Vagina (tissue), 2 donors: Measurements from ENCODE around the gene PTPN21. TPM values are rescaled to one million over a fixed set of nuclear protein-coding genes. Genes with fewer than 3 reads are reported as not detected.

Experiments used
- DNase-seq, 2 donors: peaks; one replicate each; pipeline ENCODE4 v3.0.0-alpha.2; 2017; ENCODE audit errors: extremely low spot score in 2 of 2
- H3K27ac ChIP-seq: fragments of 200-600 bp; sonication (generic); one replicate; pipeline ENCODE4 v1.5.1; 2019
- H3K27me3 ChIP-seq: fragments of 200-600 bp; sonication (generic); one replicate; pipeline ENCODE4 v1.5.1; 2019
- H3K36me3 ChIP-seq, 2 donors: fragments of 200-600 bp; sonication (generic); one replicate each; pipeline ENCODE4 v1.5.1; 2017 to 2019
- H3K4me1 ChIP-seq: fragments of 200-600 bp; sonication (generic); one replicate; pipeline ENCODE4 v1.5.1; 2019
- H3K4me3 ChIP-seq, 2 donors: fragments of 200-600 bp; sonication (generic); 1 replicate in 1 of 2; 2 replicates in 1 of 2; pipeline ENCODE4 v1.5.1; 2016 to 2019
- H3K9me3 ChIP-seq: fragments of 200-600 bp; sonication (generic); one replicate; pipeline ENCODE4 v1.5.1; 2019
- POLR2A ChIP-seq, 2 donors: fragments of 450-650 bp; IDR thresholded peaks; one replicate each; pipeline ENCODE4 v1.6.1; 2017; ENCODE audit warnings: antibody characterized with exemption in 2 of 2, mild to moderate bottlenecking in 2 of 2, moderate library complexity in 2 of 2
- POLR2AphosphoS5 ChIP-seq, 2 donors: sonication (generic); formaldehyde crosslinking; IDR thresholded peaks; one replicate each; pipeline ENCODE4 v1.9.0; 2017; ENCODE audit warnings: antibody characterized with exemption in 2 of 2, mild to moderate bottlenecking in 2 of 2, low read depth in 1 of 2; ENCODE audit not compliant: insufficient read depth in 1 of 2
- intact Hi-C: fragments of 100-400 bp; cut with DNase I; formaldehyde crosslinking; loops from one replicate; pipeline ENCODE4 v1.15.1; 2023
- total RNA-seq: library from RNA; depleted of rRNA; stranded (reverse); fragments of >200 nt; gene quantifications from one replicate; pipeline ENCODE4 v1.2.3, GENCODE V29; 2016
- TF ChIP-seq, protein P1 (sequence below), 3 experiments: fragments of 450-650 bp in 2 of 3; fragments of 200-600 bp in 1 of 3; sonication (generic) in 1 of 3; IDR thresholded peaks; one replicate each; pipeline ENCODE4 v1.5.1; 2017 to 2019; ENCODE audit warnings: antibody characterized with exemption in 3 of 3, mild to moderate bottlenecking in 2 of 3, moderate library complexity in 2 of 3

PTPN21 gene
- total RNA-seq, 1 donor from 2014 or later = 15.2 TPM

DNA sequence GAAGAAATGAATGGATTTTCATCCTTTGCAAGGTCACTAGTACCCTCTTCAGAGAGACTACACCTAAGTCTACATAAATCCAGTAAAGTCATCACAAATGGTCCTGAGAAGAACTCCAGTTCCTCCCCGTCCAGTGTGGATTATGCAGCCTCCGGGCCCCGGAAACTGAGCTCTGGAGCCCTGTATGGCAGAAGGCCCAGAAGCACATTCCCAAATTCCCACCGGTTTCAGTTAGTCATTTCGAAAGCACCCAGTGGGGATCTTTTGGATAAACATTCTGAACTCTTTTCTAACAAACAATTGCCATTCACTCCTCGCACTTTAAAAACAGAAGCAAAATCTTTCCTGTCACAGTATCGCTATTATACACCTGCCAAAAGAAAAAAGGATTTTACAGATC is 128.5 kb downstream of the PTPN21 start:
- Histone ChIP-seq H3K4me3 (no peak overlapping the region), H3K27ac (no peak overlapping the region), H3K4me1 (no peaks in the 10 kb centered on the region), H3K9me3 (no peaks in the 10 kb centered on the region), H3K36me3 (no peaks in the 10 kb centered on the region), H3K27me3 (no peaks in the 10 kb centered on the region)
- intact Hi-C loops = no loop called here
- TF ChIP-seq, protein P1, sequence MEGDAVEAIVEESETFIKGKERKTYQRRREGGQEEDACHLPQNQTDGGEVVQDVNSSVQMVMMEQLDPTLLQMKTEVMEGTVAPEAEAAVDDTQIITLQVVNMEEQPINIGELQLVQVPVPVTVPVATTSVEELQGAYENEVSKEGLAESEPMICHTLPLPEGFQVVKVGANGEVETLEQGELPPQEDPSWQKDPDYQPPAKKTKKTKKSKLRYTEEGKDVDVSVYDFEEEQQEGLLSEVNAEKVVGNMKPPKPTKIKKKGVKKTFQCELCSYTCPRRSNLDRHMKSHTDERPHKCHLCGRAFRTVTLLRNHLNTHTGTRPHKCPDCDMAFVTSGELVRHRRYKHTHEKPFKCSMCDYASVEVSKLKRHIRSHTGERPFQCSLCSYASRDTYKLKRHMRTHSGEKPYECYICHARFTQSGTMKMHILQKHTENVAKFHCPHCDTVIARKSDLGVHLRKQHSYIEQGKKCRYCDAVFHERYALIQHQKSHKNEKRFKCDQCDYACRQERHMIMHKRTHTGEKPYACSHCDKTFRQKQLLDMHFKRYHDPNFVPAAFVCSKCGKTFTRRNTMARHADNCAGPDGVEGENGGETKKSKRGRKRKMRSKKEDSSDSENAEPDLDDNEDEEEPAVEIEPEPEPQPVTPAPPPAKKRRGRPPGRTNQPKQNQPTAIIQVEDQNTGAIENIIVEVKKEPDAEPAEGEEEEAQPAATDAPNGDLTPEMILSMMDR (IDR thresholded peaks at IDR 0.05) = no peak
- no peak for TF ChIP-seq POLR2A (IDR thresholded peaks at IDR 0.05)
- no peak for DNase-seq

DNA sequence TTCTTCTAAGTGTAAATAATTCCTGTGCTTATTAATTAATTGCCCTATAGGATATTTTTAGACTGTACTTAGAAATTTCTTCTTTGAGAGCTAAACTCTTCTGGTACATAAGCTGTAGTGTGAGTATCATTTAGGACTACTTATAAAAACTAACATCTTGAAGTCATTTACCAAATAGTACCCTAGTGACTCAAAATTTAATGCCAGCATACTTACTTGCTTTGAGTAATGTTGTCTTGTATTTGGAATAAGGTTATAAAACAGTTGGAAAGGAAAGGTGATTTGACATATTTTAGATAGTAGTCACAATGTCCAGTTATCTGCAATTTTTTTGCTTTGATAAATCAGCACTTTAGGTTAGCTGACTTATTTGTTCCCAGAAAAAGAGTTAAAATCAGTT is 130.2 kb downstream of the PTPN21 start:
- Histone ChIP-seq H3K4me1 (no peaks in the 10 kb centered on the region), H3K4me3 (no peak overlapping the region), H3K9me3 (no peaks in the 10 kb centered on the region), H3K27ac (no peak overlapping the region), H3K27me3 (no peaks in the 10 kb centered on the region), H3K36me3 (peaks cover 0 to 3% of the 10 kb centered on the region in 2 donors)
- no peak for DNase-seq
- intact Hi-C loops = no loop called here
- TF ChIP-seq, protein P1 (IDR thresholded peaks at IDR 0.05) = no peak
- no peak for TF ChIP-seq POLR2A (IDR thresholded peaks at IDR 0.05)
- TF ChIP-seq POLR2AphosphoS5 (IDR thresholded peaks at IDR 0.05; ENCODE audit: insufficient read depth in 1 of 2, low read depth in 1 of 2) = no peak

DNA sequence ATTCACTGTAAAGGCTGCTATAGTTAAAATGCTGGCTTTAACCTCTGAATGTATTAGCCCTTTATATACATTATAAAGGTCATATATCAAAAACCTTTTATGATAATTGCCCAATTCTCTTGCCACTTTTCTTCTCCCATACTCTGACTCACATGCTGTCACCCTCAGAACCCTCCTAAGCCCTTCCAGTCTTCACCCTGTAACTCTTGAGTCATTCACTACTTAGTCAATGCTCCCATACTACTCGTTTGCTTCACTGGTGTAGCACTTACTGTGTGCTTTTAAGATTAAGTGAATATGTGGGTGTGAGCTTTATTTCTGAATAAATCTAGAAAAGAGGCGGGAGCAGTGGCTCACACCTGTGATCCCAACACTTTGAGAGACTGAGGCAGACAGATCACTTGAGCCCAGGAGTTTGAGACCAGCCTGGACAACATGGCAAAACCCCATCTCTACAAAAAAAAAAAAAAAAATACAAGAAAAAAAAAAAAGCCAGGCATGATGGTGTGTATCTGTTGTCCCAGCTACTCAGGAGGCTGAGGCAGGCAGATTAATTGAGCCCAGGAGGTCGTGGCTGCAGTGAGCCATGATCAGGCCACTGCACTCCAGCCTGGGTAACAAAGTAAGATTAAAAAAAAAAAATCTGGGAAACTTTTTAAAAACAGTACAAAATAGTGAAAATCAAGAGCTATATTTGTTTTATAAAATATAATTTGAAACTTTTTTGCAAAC is 131.7 kb downstream of the PTPN21 start:
- Histone ChIP-seq H3K27me3 (no peaks in the 10 kb centered on the region), H3K9me3 (peaks cover 5% of the 10 kb centered on the region), H3K4me1 (no peaks in the 10 kb centered on the region), H3K4me3 (no peak overlapping the region), H3K36me3 (peaks cover 0 to 9% of the 10 kb centered on the region in 2 donors), H3K27ac (no peak overlapping the region)
- DNase-seq = no peak
- intact Hi-C loops = no loop called here
- TF ChIP-seq, protein P1 (IDR thresholded peaks at IDR 0.05) = no peak
- TF ChIP-seq POLR2AphosphoS5 (IDR thresholded peaks at IDR 0.05; ENCODE audit: insufficient read depth in 1 of 2, low read depth in 1 of 2) (no peak), POLR2A (IDR thresholded peaks at IDR 0.05) (no peak)

DNA sequence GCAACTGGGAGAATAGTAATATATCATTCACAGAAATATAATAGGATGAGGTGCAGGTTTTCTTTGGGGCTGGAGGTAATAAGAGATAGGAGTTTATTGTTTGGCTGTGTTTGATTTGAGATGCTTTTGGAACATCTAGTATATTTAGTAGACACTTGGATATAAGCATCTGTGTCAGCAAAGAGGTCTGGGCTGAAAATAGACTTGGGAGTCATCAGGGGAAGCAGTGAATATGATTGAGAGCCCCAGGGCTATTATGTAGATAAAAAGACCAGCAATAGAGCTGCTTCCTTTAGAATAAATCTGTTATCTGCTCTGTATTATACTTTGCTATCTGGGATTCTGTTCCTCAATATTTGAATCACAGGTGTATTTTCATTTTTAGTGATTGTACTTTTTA is 132.8 kb downstream of the PTPN21 start:
- H3K36me3 ChIP-seq = peaks cover 5 to 19% of the 10 kb centered on the region in 2 donors
- H3K27ac ChIP-seq = no peak overlapping the region
- H3K4me3 ChIP-seq = no peak overlapping the region
- no peak for DNase-seq
- no peak for TF ChIP-seq POLR2AphosphoS5 (IDR thresholded peaks at IDR 0.05; ENCODE audit: insufficient read depth in 1 of 2, low read depth in 1 of 2)
- H3K27me3 ChIP-seq = no peaks in the 10 kb centered on the region
- intact Hi-C loops = no loop called here
- no peaks in the 10 kb centered on the region for H3K4me1 ChIP-seq
- H3K9me3 ChIP-seq = peaks cover 14% of the 10 kb centered on the region

DNA sequence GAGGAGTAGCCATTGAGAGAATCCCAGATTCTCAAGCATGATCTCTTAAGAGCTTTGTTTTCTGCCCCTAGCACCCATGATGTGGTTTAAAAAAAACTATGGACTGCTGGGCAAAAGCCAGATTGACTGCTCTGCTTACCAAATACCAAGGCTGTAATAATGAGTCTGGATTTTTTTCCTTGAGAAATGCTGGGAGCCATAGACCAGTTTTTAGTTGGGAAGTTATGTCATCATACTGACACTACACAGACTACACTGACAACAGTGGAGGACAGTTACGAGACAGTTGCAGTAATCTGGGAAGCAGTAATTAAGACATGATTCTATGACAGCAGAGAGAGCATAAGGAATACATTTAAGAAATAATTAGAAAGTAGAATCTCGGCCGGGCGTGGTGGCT is 133.5 kb downstream of the PTPN21 start:
- peaks cover 14% of the 10 kb centered on the region for H3K9me3 ChIP-seq
- intact Hi-C loops = no loop called here
- peaks cover 9 to 26% of the 10 kb centered on the region in 2 donors for H3K36me3 ChIP-seq
- H3K27ac ChIP-seq = no peak overlapping the region
- H3K4me1 ChIP-seq = no peaks in the 10 kb centered on the region
- DNase-seq = no peak
- TF ChIP-seq POLR2A (IDR thresholded peaks at IDR 0.05) = no peak
- H3K4me3 ChIP-seq = no peak overlapping the region
- H3K27me3 ChIP-seq = no peaks in the 10 kb centered on the region

DNA sequence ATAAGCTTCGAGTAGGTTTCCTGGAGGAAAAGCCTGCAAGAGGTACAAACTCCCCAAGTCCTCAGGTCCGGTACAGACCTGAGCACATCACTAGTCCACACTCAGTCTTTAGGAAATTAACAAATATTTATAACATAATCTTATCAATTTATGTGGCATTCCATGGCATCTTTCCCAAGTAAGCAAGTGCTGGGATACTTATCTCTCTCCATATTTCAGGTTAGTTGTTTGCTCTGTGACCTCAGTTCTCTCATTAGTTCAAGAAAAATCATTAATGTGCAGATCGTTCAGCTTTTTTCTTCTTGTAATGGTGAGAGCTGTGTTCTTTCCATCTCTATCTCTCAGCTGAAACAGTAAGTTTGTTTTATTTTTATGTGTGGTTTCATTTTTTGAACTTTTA is 134.6 kb downstream of the PTPN21 start:
- Histone ChIP-seq H3K27me3 (no peaks in the 10 kb centered on the region), H3K27ac (no peak overlapping the region), H3K4me3 (no peak overlapping the region), H3K36me3 (peaks cover 9 to 32% of the 10 kb centered on the region in 2 donors), H3K4me1 (no peaks in the 10 kb centered on the region), H3K9me3 (peaks cover 19% of the 10 kb centered on the region)
- no peak for DNase-seq
- TF ChIP-seq, protein P1 (IDR thresholded peaks at IDR 0.05) = no peak
- TF ChIP-seq POLR2A (IDR thresholded peaks at IDR 0.05) (no peak), POLR2AphosphoS5 (IDR thresholded peaks at IDR 0.05; ENCODE audit: insufficient read depth in 1 of 2, low read depth in 1 of 2) (no peak)
- intact Hi-C loops = no loop called here
